GM10847 (cell line): ENCODE results near the gene PARD3.

Experiments used
- POLR2A ChIP-seq: IDR thresholded peaks from 2 replicates; pipeline ENCODE4 v1.6.1; 2011; ENCODE audit not compliant: insufficient read length; ENCODE audit errors: extremely low read depth

PARD3 gene

DNA sequence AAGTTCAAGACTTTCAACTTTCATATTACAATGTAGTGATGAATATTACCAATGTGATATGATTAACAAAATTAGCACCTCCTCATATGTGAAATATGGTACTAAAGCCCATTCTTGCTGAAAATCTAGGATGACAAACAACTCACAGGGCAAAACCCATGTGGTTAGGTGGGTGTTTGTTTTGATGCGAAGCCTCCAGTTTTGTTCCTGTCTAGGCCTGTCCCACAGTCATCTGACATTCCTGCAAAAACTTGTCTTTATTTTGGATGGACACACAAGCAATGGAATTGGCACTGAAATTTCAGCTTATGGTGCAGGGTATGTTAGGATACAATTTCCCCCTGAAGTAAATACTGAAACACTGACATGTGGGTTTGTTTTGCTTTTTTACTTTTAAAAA, 95.3 kb downstream of the PARD3 start:
- TF ChIP-seq POLR2A = no peak

GRCh38 chr10:34719328-34719727, 95.8 kb downstream of the PARD3 start:
- TF ChIP-seq POLR2A = no peak

GRCh38 chr10:34717429-34717828, 97.7 kb downstream of the PARD3 start:
- TF ChIP-seq POLR2A = no peak

GRCh38 chr10:34716958-34717357, 98.1 kb downstream of the PARD3 start:
- no peak for TF ChIP-seq POLR2A

GRCh38 chr10:34716234-34716633, 98.9 kb downstream of the PARD3 start:
- TF ChIP-seq POLR2A = no peak

GRCh38 chr10:34715511-34716187, 99.4 kb downstream of the PARD3 start:
- no peak for TF ChIP-seq POLR2A

GRCh38 chr10:34713875-34714274, 101.2 kb downstream of the PARD3 start:
- TF ChIP-seq POLR2A = no peak

GRCh38 chr10:34711500-34711899, 103.6 kb downstream of the PARD3 start:
- TF ChIP-seq POLR2A = no peak

DNA sequence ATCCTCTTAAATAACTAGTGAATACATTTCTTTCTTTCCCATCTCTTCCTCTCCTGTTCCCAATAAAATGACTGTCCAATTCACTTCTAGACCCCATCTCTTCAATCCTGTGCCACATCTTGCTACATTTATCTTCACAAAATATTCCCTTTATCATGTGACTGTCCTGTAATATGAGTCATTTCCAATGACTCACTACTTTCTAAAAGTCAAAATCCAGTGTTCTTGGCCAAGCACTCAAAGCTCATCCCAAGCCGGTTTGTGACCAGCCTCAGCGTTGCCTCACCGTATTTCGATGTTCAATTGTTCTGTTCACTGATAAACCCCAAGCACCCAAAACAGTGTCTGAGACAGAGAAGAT, 104.7 kb downstream of the PARD3 start:
- TF ChIP-seq POLR2A = no peak

DNA sequence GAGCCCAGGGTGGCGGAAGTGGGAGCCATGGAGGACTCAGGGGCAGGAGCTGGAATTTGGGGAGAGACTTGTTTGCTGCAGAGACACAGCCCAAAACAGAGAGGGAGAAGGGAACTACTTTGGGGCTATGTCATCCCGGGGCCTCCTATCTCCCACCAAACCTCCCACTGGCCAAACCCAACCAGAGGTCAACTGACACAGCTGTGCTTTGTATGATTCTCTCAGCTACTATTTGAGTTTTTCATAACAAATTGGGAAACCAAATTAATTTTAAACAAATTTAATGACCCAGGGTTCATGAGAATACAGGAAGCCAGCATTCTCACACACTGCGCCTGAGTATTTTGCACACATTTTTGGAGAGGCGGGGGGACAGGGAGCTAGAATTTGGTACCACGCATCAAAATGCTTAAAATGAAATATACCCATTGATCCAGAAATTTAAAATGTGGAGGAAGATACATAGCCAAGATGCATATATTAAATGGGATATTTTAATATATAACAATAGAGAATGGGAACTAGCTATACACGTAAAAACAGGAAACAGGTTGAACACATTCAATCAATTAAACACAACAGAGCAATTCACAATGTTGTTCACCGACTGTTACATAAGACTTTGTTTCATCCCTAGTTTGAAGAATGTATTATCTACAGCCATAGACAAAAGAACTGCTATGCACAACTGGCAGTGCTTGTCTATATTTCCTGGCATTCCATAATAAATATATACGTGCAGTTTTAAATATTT, 105.3 kb downstream of the PARD3 start:
- no peak for TF ChIP-seq POLR2A

DNA sequence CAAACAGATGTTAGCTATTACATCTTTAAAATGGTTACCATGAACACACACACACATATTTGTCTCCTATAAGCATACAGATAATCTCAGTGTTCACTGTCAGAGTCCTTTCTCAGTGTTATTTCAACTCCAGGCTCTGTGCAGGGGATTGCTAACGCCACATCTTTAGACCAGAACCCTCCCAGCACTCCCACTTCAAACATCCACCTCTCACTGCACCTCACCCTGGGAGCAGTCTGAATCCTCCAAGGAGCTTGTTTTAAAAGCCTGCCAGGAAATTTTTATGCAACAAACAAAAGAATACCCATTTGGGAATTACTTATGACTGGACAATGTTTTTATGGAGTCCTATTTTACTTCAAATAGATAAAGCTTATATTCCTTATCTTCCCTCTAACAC, 107.4 kb downstream of the PARD3 start:
- TF ChIP-seq POLR2A = no peak

- no peak for TF ChIP-seq POLR2A
Measured at GRCh38 chr10:34706147-34706546, 108.9 kb downstream of the PARD3 start.

DNA sequence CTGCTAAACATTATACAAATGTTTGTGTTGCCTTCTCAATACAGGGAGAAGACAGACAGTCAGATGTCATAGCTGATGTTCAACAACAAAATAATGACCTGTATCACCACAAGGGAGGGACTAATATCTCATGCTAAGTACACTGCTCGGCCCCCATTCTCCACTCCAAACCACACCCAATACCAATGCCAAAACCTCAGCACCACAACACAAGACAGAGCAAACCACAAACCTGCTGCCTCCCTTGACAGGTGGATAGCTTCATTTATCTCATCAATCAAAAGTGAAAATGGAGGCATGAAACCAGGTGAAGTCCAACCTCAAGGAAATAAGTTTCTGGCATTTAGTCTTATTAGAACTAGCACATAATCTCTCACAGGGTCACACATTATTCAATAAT, 109.5 kb downstream of the PARD3 start:
- no peak for TF ChIP-seq POLR2A

GRCh38 chr10:34704526-34705184, 110.4 kb downstream of the PARD3 start:
- TF ChIP-seq POLR2A = no peak

GRCh38 chr10:34702982-34703381, 112.1 kb downstream of the PARD3 start:
- TF ChIP-seq POLR2A = no peak
